ENCODE results near the gene SLC30A7.
A peak's percentile ranks its signal among the peaks of the same experiment; 100 is the strongest.

The SLC30A7 gene

GRCh38 chr1:100894603-100895539 lies 1.0 kb upstream of the SLC30A7 start, which contains the start of gene EXTL2:
TSS of gene EXTL2 (minus strand) at chr1:100894842. CDS start at chr1:100888757, 6,085 bp downstream.
- peak within 1 kb of the TSS; percentile 34 to 46 for H2BK12ac ChIP-seq (ENCODE audit: low read length in 2 of 2)
- peak within 1 kb of the TSS; percentile 91 for H4K8ac ChIP-seq (ENCODE audit: low read length)
- WGBS = under 1% methylated on average over 47 of the region's 47 CpGs
- no peak within 1 kb of the TSS for H3K23ac ChIP-seq (ENCODE audit: low read length in 2 of 2)
- peak within 1 kb of the TSS; percentile 86 for H2BK120ac ChIP-seq (ENCODE audit: low read depth, low read length)
- H3K4ac ChIP-seq (ENCODE audit: low read depth in 1 of 2, low read length in 2 of 2) = peak within 1 kb of the TSS in 1 of 2 experiments; percentile 90
- H3K9me3 ChIP-seq (ENCODE audit: control insufficient read depth, low read length) = no peaks in the 10 kb centered on the region
- peaks cover 5 to 19% of the 10 kb centered on the region in 2 experiments for H3K36me3 ChIP-seq (ENCODE audit: control insufficient read depth in 1 of 2, insufficient read depth in 2 of 2, low read depth in 1 of 2, low read length in 2 of 2)
- no peak within 1 kb of the TSS for H2AK5ac ChIP-seq (ENCODE audit: low read length, severe bottlenecking)
- peak within 1 kb of the TSS; percentile 95 for H3K4me2 ChIP-seq (ENCODE audit: low read length, poor library complexity, severe bottlenecking)
- H2AFZ ChIP-seq (ENCODE audit: low read depth, low read length) = peak within 1 kb of the TSS; percentile 66
- peak within 1 kb of the TSS; percentile 90 for H3K27ac ChIP-seq (ENCODE audit: low read length, poor library complexity, severe bottlenecking)
- H3K79me1 ChIP-seq (replicated peaks; ENCODE audit: low read length, poor library complexity, severe bottlenecking) = peaks cover 21% of the 10 kb centered on the region
- H3K14ac ChIP-seq (ENCODE audit: low read length in 2 of 2) = peak within 1 kb of the TSS in 1 of 2 experiments; percentile 58
- peak; percentile 91 for DNase-seq
- peak within 1 kb of the TSS; percentile 97 for H2BK15ac ChIP-seq (ENCODE audit: low read depth, poor library complexity, severe bottlenecking)
- peak within 1 kb of the TSS; percentile 99 for H3K9ac ChIP-seq (ENCODE audit: low read length)
- peak within 1 kb of the TSS; percentile 68 to 98 for H3K4me3 ChIP-seq (ENCODE audit: insufficient read depth in 1 of 2, low read depth in 1 of 2, low read length in 2 of 2)
- H2BK5ac ChIP-seq (ENCODE audit: low read depth, low read length, poor library complexity, severe bottlenecking) = peak within 1 kb of the TSS; percentile 39
- H3K27me3 ChIP-seq (ENCODE audit: control insufficient read depth in 1 of 2, insufficient read depth in 1 of 2, low read length in 2 of 2) = no peaks in the 10 kb centered on the region
- no peaks in the 10 kb centered on the region for H3K4me1 ChIP-seq (ENCODE audit: control insufficient read depth, insufficient read depth, low read depth, low read length)
- peak within 1 kb of the TSS; percentile 95 to 96 for H3K18ac ChIP-seq (ENCODE audit: low read depth in 1 of 2, low read length in 2 of 2)
- peak within 1 kb of the TSS; percentile 61 for H4K91ac ChIP-seq (ENCODE audit: low read length)

GRCh38 chr1:100896481-100896982 lies 642 bp downstream of the SLC30A7 start:
- Histone ChIP-seq H3K4me2 (ENCODE audit: low read length, poor library complexity, severe bottlenecking) (peak overlapping the region; percentile 44), H2AFZ (ENCODE audit: low read depth, low read length) (peak overlapping the region; percentile 73), H4K8ac (ENCODE audit: low read length) (peak overlapping the region; percentile 76), H2BK5ac (ENCODE audit: low read depth, low read length, poor library complexity, severe bottlenecking) (no peak overlapping the region), H3K14ac (ENCODE audit: low read length in 2 of 2) (no peak overlapping the region), H3K79me1 (replicated peaks; ENCODE audit: low read length, poor library complexity, severe bottlenecking) (peaks cover 13% of the 10 kb centered on the region), H3K23ac (ENCODE audit: low read length in 2 of 2) (no peak overlapping the region), H3K27ac (ENCODE audit: low read length, poor library complexity, severe bottlenecking) (peak overlapping the region; percentile 69), H2BK12ac (ENCODE audit: low read length in 2 of 2) (no peak overlapping the region), H2BK120ac (ENCODE audit: low read depth, low read length) (no peak overlapping the region), H3K4me1 (ENCODE audit: control insufficient read depth, insufficient read depth, low read depth, low read length) (no peaks in the 10 kb centered on the region), H2BK15ac (ENCODE audit: low read depth, poor library complexity, severe bottlenecking) (no peak overlapping the region), H3K4me3 (ENCODE audit: insufficient read depth in 1 of 2, low read depth in 1 of 2, low read length in 2 of 2) (peak overlapping the region; percentile 68 to 98), H3K36me3 (ENCODE audit: control insufficient read depth in 1 of 2, insufficient read depth in 2 of 2, low read depth in 1 of 2, low read length in 2 of 2) (peaks cover 5 to 35% of the 10 kb centered on the region in 2 experiments), H3K4ac (ENCODE audit: low read depth in 1 of 2, low read length in 2 of 2) (peak overlapping the region in 1 of 2 experiments; percentile 8), H2AK5ac (ENCODE audit: low read length, severe bottlenecking) (no peak overlapping the region), H3K27me3 (ENCODE audit: control insufficient read depth in 1 of 2, insufficient read depth in 1 of 2, low read length in 2 of 2) (no peaks in the 10 kb centered on the region), H3K9ac (ENCODE audit: low read length) (peak overlapping the region; percentile 99), H3K9me3 (ENCODE audit: control insufficient read depth, low read length) (no peaks in the 10 kb centered on the region), H3K18ac (ENCODE audit: low read depth in 1 of 2, low read length in 2 of 2) (peak overlapping the region; percentile 15 to 84), H4K91ac (ENCODE audit: low read length) (no peak overlapping the region)
- under 1% methylated on average over 10 of the region's 12 CpGs for WGBS
- DNase-seq = peak; percentile 92

GRCh38 chr1:100902365-100902764 lies 6.5 kb downstream of the SLC30A7 start:
- no peak overlapping the region for H2BK120ac ChIP-seq (ENCODE audit: low read depth, low read length)
- H3K9ac ChIP-seq (ENCODE audit: low read length) = no peak overlapping the region
- H3K27ac ChIP-seq (ENCODE audit: low read length, poor library complexity, severe bottlenecking) = no peak overlapping the region
- no peak overlapping the region for H3K4me3 ChIP-seq (ENCODE audit: insufficient read depth in 1 of 2, low read depth in 1 of 2, low read length in 2 of 2)
- no peak overlapping the region for H3K4me2 ChIP-seq (ENCODE audit: low read length, poor library complexity, severe bottlenecking)
- H4K91ac ChIP-seq (ENCODE audit: low read length) = no peak overlapping the region
- no peak overlapping the region for H2AK5ac ChIP-seq (ENCODE audit: low read length, severe bottlenecking)
- H3K27me3 ChIP-seq (ENCODE audit: control insufficient read depth in 1 of 2, insufficient read depth in 1 of 2, low read length in 2 of 2) = no peaks in the 10 kb centered on the region
- no peak overlapping the region for H2AFZ ChIP-seq (ENCODE audit: low read depth, low read length)
- H2BK15ac ChIP-seq (ENCODE audit: low read depth, poor library complexity, severe bottlenecking) = no peak overlapping the region
- H2BK12ac ChIP-seq (ENCODE audit: low read length in 2 of 2) = no peak overlapping the region
- H3K4ac ChIP-seq (ENCODE audit: low read depth in 1 of 2, low read length in 2 of 2) = no peak overlapping the region
- no peak overlapping the region for H3K18ac ChIP-seq (ENCODE audit: low read depth in 1 of 2, low read length in 2 of 2)
- no peak overlapping the region for H4K8ac ChIP-seq (ENCODE audit: low read length)
- no peak for DNase-seq
- peaks cover 16% of the 10 kb centered on the region for H3K79me1 ChIP-seq (replicated peaks; ENCODE audit: low read length, poor library complexity, severe bottlenecking)
- H3K23ac ChIP-seq (ENCODE audit: low read length in 2 of 2) = no peak overlapping the region
- H3K4me1 ChIP-seq (ENCODE audit: control insufficient read depth, insufficient read depth, low read depth, low read length) = no peaks in the 10 kb centered on the region
- H3K9me3 ChIP-seq (ENCODE audit: control insufficient read depth, low read length) = peaks cover 4% of the 10 kb centered on the region
- peaks cover 10 to 84% of the 10 kb centered on the region in 2 experiments for H3K36me3 ChIP-seq (ENCODE audit: control insufficient read depth in 1 of 2, insufficient read depth in 2 of 2, low read depth in 1 of 2, low read length in 2 of 2)
- no CpG with 5 or more reads among the region's 1 CpG for WGBS
- H3K14ac ChIP-seq (ENCODE audit: low read length in 2 of 2) = no peak overlapping the region
- H2BK5ac ChIP-seq (ENCODE audit: low read depth, low read length, poor library complexity, severe bottlenecking) = no peak overlapping the region

- no peak overlapping the region for H2BK120ac ChIP-seq (ENCODE audit: low read depth, low read length)
- no peak overlapping the region for H3K23ac ChIP-seq (ENCODE audit: low read length in 2 of 2)
- peaks cover 10 to 90% of the 10 kb centered on the region in 2 experiments for H3K36me3 ChIP-seq (ENCODE audit: control insufficient read depth in 1 of 2, insufficient read depth in 2 of 2, low read depth in 1 of 2, low read length in 2 of 2)
- H3K18ac ChIP-seq (ENCODE audit: low read depth in 1 of 2, low read length in 2 of 2) = no peak overlapping the region
- no peak overlapping the region for H4K91ac ChIP-seq (ENCODE audit: low read length)
- H3K14ac ChIP-seq (ENCODE audit: low read length in 2 of 2) = no peak overlapping the region
- no peak overlapping the region for H3K9ac ChIP-seq (ENCODE audit: low read length)
- DNase-seq = no peak
- H3K27me3 ChIP-seq (ENCODE audit: control insufficient read depth in 1 of 2, insufficient read depth in 1 of 2, low read length in 2 of 2) = no peaks in the 10 kb centered on the region
- H3K79me1 ChIP-seq (replicated peaks; ENCODE audit: low read length, poor library complexity, severe bottlenecking) = peaks cover 19% of the 10 kb centered on the region
- no peak overlapping the region for H2BK5ac ChIP-seq (ENCODE audit: low read depth, low read length, poor library complexity, severe bottlenecking)
- no peak overlapping the region for H2AK5ac ChIP-seq (ENCODE audit: low read length, severe bottlenecking)
- no peak overlapping the region for H2BK15ac ChIP-seq (ENCODE audit: low read depth, poor library complexity, severe bottlenecking)
- no peak overlapping the region for H3K27ac ChIP-seq (ENCODE audit: low read length, poor library complexity, severe bottlenecking)
- peaks cover 4% of the 10 kb centered on the region for H3K9me3 ChIP-seq (ENCODE audit: control insufficient read depth, low read length)
- no peak overlapping the region for H3K4me3 ChIP-seq (ENCODE audit: insufficient read depth in 1 of 2, low read depth in 1 of 2, low read length in 2 of 2)
- 100% methylated on average over 1 of the region's 1 CpG for WGBS
- no peak overlapping the region for H2AFZ ChIP-seq (ENCODE audit: low read depth, low read length)
- no peak overlapping the region for H2BK12ac ChIP-seq (ENCODE audit: low read length in 2 of 2)
- no peaks in the 10 kb centered on the region for H3K4me1 ChIP-seq (ENCODE audit: control insufficient read depth, insufficient read depth, low read depth, low read length)
- H3K4ac ChIP-seq (ENCODE audit: low read depth in 1 of 2, low read length in 2 of 2) = no peak overlapping the region
- H3K4me2 ChIP-seq (ENCODE audit: low read length, poor library complexity, severe bottlenecking) = no peak overlapping the region
- no peak overlapping the region for H4K8ac ChIP-seq (ENCODE audit: low read length)
These were observed 7.9 kb downstream of the SLC30A7 start for GRCh38 chr1:100903777-100904176.

All from mesenchymal stem cell (in vitro differentiated cells and primary cell).